ENCODE results near the gene P4HB.

The P4HB gene

DNA sequence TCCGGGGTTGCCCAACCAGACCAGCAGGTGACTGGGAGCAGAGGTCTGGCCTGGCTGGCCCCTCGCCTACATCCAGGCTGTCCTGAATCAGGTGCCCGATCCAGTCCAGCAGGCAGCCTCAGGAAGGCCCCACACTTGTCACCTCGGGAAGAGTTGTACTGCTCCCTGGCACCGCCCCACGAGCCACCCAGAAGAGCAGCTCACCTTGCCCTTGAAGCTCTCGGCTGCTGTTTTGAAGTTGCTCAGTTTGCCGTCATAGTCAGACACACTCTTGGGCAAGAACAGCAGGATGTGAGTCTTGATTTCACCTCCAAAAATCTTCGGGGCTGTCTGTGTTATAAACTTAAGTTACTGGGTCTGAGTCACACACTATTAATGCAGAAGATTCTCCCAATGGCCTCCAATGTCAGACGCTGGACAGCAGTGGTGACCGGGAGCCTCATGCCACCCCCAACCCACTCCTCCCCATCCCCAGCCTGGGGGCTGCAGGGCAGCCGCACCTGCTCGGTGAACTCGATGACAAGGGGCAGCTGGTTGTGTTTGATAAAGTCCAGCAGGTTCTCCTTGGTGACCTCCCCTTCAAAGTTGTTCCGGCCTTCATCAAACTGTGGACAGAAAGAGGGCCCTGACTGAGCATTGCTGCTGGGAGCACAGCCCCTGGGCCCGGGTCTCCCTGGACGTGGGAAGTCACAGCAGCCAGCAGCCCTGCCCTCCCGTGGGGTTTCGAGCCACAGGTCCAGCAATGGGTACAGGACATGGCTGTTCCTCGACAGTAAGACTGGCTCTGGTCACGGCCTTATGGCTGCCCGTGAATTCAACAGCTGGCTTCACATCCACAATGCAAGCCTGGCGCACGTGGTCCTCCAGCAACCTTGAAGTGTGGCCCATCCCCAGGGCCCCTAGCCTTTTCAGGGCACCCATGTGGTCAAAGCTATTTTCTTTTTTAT, 13.3 kb downstream of the P4HB start:
- TF ChIP-seq, protein P1, sequence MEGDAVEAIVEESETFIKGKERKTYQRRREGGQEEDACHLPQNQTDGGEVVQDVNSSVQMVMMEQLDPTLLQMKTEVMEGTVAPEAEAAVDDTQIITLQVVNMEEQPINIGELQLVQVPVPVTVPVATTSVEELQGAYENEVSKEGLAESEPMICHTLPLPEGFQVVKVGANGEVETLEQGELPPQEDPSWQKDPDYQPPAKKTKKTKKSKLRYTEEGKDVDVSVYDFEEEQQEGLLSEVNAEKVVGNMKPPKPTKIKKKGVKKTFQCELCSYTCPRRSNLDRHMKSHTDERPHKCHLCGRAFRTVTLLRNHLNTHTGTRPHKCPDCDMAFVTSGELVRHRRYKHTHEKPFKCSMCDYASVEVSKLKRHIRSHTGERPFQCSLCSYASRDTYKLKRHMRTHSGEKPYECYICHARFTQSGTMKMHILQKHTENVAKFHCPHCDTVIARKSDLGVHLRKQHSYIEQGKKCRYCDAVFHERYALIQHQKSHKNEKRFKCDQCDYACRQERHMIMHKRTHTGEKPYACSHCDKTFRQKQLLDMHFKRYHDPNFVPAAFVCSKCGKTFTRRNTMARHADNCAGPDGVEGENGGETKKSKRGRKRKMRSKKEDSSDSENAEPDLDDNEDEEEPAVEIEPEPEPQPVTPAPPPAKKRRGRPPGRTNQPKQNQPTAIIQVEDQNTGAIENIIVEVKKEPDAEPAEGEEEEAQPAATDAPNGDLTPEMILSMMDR (IDR thresholded peaks at IDR 0.05; ENCODE audit: low read depth, low read length) = no peak

DNA sequence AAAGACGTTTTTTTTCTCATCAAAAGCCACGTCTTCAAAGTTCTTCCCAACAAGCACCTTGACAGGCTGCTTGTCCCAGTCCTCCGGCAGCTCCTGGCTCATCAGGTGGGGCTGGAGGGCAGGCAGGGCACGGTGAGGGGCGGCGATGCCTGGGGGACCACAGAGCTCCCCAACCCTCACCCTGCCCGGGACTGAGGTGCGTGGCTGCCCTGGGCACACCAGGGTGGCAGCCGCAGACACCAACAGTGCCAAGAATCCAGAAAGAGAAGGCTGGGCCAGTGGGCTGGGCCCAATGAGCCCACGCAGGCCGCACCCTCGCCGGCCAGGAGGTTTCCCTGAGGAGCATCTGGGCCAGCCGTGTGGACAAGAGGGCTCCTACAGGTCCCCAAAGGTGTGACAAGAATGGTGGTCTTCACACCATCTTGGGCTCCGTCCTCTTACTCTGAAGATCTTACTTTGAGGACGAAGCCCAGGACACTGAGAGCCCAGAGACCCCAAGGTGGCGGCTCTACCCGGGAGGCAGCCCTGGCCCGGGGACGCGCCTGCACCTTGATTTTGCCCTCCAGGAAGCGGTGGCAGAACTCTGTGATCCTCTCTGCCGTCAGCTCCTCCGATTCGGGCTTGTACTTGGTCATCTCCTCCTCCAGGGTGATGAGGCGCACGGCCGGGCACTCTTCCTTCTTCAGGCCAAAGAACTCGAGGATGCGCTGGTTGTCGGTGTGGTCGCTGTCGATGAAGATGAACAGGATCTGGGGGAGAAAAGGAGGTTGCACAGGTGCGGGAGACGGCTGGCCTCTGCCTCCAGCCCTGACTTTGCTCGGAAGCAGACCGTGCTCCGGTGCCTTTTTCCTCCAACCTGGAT, 14.2 kb downstream of the P4HB start:
- TF ChIP-seq, protein P1 (IDR thresholded peaks at IDR 0.05; ENCODE audit: low read depth, low read length) = no peak
- DNase-seq (ENCODE audit: extremely low read depth, low read depth) = no peak

More for the DNA sequence above, 13.3 kb downstream of the P4HB start:
- DNase-seq (ENCODE audit: extremely low read depth, low read depth) = no peak

DNA sequence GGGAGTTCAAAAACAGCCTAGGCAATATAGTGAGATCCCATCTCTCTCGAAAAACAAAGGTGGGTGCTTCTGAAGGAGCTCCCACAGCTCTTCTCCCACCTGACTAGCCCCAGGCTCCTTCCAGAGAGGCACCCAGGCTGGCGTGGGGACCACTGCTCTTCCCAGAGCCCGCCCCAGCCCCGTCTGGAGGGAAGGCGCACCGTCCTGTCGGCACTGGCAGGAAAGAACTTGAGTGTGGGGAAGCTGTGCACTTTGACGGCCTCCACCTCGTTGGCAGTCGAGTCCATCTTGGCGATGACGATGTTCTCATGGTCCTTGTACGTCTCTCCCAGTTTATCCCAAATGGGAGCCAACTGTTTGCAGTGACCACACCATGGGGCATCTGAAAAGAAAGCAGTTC, 15.0 kb downstream of the P4HB start:
- TF ChIP-seq, protein P1 (IDR thresholded peaks at IDR 0.05; ENCODE audit: low read depth, low read length) = no peak
- no peak for DNase-seq (ENCODE audit: extremely low read depth, low read depth)

DNA sequence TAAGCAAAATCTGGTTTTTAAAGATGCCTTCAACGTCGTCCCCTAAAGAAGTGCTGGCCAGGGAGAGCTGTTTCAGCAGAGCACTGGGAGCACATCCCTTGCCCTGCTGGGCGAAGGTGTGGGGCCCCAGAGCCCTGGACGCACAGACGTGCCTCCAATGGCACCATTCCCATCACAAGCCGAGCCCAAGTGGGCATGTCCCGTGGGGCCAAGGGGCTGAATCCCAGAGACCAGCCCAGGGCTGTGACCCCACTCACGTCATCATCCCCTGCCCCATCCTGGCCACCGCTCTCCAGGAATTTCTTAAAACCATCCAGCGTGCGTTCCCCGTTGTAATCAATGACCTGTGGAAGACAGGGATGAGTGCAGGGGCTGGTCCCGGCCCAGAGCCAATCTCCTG, 15.4 kb downstream of the P4HB start:
- DNase-seq (ENCODE audit: extremely low read depth, low read depth) = no peak
- TF ChIP-seq, protein P1 (IDR thresholded peaks at IDR 0.05; ENCODE audit: low read depth, low read length) = no peak

DNA sequence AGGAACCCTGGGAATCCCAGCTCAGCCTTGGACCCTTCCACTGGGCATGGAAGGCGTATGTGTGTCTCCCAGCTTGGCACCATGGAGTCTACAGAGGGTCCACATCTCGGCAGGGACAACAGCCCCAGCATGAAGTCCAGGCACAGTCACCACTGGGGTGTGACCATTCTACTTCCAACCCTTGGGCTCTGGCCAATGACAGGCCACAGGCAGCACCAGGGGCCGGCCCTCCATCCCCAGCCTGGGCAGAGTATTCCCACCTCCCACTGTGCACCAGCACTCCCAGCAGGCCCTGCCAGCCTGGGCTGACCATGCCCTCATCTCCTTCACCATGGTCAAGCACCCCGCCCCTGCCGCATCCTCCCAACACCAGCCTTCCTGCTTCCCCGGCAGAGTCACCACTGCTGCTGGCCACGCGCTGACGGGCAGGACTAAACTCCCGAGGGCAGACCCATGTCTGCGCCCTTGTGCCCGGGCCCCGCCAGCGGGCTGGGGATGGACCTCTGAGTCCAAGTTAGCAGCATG, 15.9 kb downstream of the P4HB start:
- TF ChIP-seq, protein P1 (IDR thresholded peaks at IDR 0.05; ENCODE audit: low read depth, low read length) = no peak

DNA sequence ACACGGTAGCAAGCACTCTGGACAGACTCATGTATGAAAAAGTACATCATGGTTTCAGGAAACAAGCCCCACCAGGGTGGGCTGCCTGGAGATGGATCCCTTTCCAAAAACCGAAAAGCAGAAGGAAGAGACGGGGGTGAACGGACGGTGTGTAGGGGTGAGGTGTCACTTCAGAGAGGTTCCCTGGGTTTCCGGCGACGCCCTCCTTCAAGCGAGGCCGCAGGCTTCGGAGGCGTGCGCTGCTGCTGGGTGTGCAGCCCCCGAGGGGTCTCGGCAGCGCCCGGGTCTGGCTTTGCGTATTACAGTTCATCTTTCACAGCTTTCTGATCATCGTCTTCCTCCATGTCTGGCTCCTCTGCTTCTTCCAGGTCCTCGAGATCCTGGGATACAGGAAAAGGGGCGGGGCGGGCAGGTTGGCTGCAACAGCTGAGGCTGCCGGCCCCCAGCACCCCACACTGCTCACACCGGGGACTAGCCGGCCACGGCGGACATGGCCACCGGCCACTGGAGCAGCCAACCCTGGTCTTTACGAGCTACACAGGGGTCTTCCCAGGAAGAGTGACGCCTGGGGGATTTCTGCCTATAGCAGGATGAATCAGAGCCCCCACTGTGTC, 16.5 kb downstream of the P4HB start:
- DNase-seq (ENCODE audit: extremely low read depth, low read depth) = no peak
- TF ChIP-seq, protein P1 (IDR thresholded peaks at IDR 0.05; ENCODE audit: low read depth, low read length) = no peak

More for the DNA sequence above, 15.9 kb downstream of the P4HB start:
- DNase-seq (ENCODE audit: extremely low read depth, low read depth) = no peak
